Adrenal gland (tissue), 12 donors: ENCODE results near the gene HJURP. TPM values are rescaled to one million over a fixed set of nuclear protein-coding genes. Genes with fewer than 3 reads are reported as not detected.
A peak's percentile ranks its signal among the peaks of the same experiment; 100 is the strongest.

Experiments
- DNase-seq, 7 donors: peaks; one replicate each; pipeline ENCODE4 v3.0.0-alpha.2; 2019 to 2020
- H3K27ac ChIP-seq, 5 donors: fragments of 200-600 bp; sonication (generic) in 4 of 5; 1 replicate in 3 of 5; 2 replicates in 2 of 5; pipeline versions ENCODE4 v1.5.1 to v1.8.0; 2016 to 2020; ENCODE audit warnings: mild to moderate bottlenecking in 1 of 5
- H3K27me3 ChIP-seq: fragments of 200-600 bp; 2 replicates; pipeline ENCODE4 v1.8.0; 2021
- H3K36me3 ChIP-seq, 2 donors: fragments of 200-600 bp; replicated peaks in 1 of 2; 1 replicate in 1 of 2; 2 replicates in 1 of 2; pipeline versions ENCODE4 v1.5.1 to v1.8.0; 2018 to 2022
- H3K4me1 ChIP-seq, 2 donors: fragments of 200-600 bp; replicated peaks in 1 of 2; 1 replicate in 1 of 2; 2 replicates in 1 of 2; pipeline versions ENCODE4 v1.5.1 to v1.8.0; 2018 to 2021
- H3K4me3 ChIP-seq, 4 donors: fragments of 200-600 bp; sonication (generic) in 3 of 4; one replicate each; pipeline ENCODE4 v1.5.1; 2016 to 2018
- H3K9me3 ChIP-seq, 3 donors: fragments of 200-600 bp; sonication (generic) in 1 of 3; replicated peaks in 1 of 3; 1 replicate in 2 of 3; 2 replicates in 1 of 3; pipeline versions ENCODE4 v1.5.1 to v1.8.0; 2016 to 2021
- CTCF ChIP-seq, 6 experiments: fragments of 450-650 bp in 4 of 6; fragments of 200-600 bp in 2 of 6; sonication (generic) in 1 of 6; IDR thresholded peaks; 1 replicate in 5 of 6; 2 replicates in 1 of 6; pipeline versions ENCODE4 v1.5.1 to v1.8.0; 2016 to 2021; ENCODE audit warnings: antibody characterized with exemption in 6 of 6, mild to moderate bottlenecking in 2 of 6, moderate library complexity in 1 of 6
- POLR2A ChIP-seq, 2 donors: fragments of 450-650 bp; IDR thresholded peaks; one replicate each; pipeline ENCODE4 v1.6.1; 2017; ENCODE audit warnings: antibody characterized with exemption in 2 of 2, mild to moderate bottlenecking in 2 of 2, moderate library complexity in 1 of 2
- WGBS, 4 donors: extraction: QIAGEN DNeasy Blood & Tissue Kit in 2 of 4; methylation state at CpG; one replicate each; pipeline versions ENCODE4 v1.1.5 to v1.1.7; 2013 to 2017; 5-methylcytosine and 5-hydroxymethylcytosine counted together
- intact Hi-C, 2 donors: fragments of 100-400 bp; cut with DNase I; formaldehyde crosslinking; loops; one replicate each; pipeline versions ENCODE4 v1.14.1 to v1.15.0; 2022 to 2023
- polyA plus RNA-seq, 3 donors: library from polyadenylated mRNA; stranded (reverse); fragments of 200-250 nt in 2 of 3; fragments of 350-450 nt in 1 of 3; fragmentation: Illumina TruSeq in 1 of 3; extraction: RNeasy Lipid Tissue Mini Kit (QIAGEN cat#74804) in 1 of 3; gene quantifications; one replicate each; pipeline ENCODE4 v1.2.3, GENCODE V29; 2013 to 2014
- total RNA-seq, 9 donors: library from RNA; depleted of rRNA in 4 of 9; stranded (reverse); fragments of >200 nt in 4 of 9; fragments of 120-200 nt in 1 of 9; fragmentation: NEBNext Ultra II Directional in 1 of 9; extraction: Animal tissue kit (Norgen Biotek cat#: 25700) in 1 of 9; gene quantifications; one replicate each; pipeline versions ENCODE4 v1.1.0 to v1.2.4, GENCODE V29; 2013 to 2023
- donor health status: healthy with polysubstance abuse.
- donor health status: Bipolar disorder and iron deficiency.
- donor health status: DM: yes; HTN: yes; CAD: no.
- donor health status: DM: no; HTN: no; CAD: no.
- donor health status: DM: no; HTN: no; CAD: no.
- donor health status: DM: yes; HTN: yes; CAD: no.

The HJURP gene
- total and polyA plus RNA-seq, 12 donors = 0.28 to 7.5 (median 1.6) TPM

GRCh38 chr2:233821196-233821595, 33.1 kb downstream of the HJURP start:
- DNase-seq = no peak
- WGBS, 4 donors = 83 to 95% (median 89%) methylated on average over 3 of the region's 3 CpGs
- TF ChIP-seq CTCF (IDR thresholded peaks at IDR 0.05) (no peak), POLR2A (IDR thresholded peaks at IDR 0.05) (no peak)

GRCh38 chr2:233820774-233821105, 33.6 kb downstream of the HJURP start:
- no peaks in the 10 kb centered on the region for H3K4me1 ChIP-seq
- no peaks in the 10 kb centered on the region for H3K9me3 ChIP-seq
- intact Hi-C loops = no loop called here
- no peak overlapping the region for H3K27ac ChIP-seq
- H3K36me3 ChIP-seq = no peaks in the 10 kb centered on the region
- TF ChIP-seq CTCF (IDR thresholded peaks at IDR 0.05) (no peak), POLR2A (IDR thresholded peaks at IDR 0.05) (no peak)
- WGBS, 4 donors = 81 to 87% (median 83%) methylated on average over 3 to 6 of the region's 6 CpGs
- no peak overlapping the region for H3K4me3 ChIP-seq
- H3K27me3 ChIP-seq = no peaks in the 10 kb centered on the region
- DNase-seq = peak in 1 of 7 donors; percentile 8

More at GRCh38 chr2:233821196-233821595, 33.1 kb downstream of the HJURP start:
- no peaks in the 10 kb centered on the region for H3K36me3 ChIP-seq
- no peak overlapping the region for H3K27ac ChIP-seq
- no peaks in the 10 kb centered on the region for H3K4me1 ChIP-seq
- H3K4me3 ChIP-seq = no peak overlapping the region
- no peaks in the 10 kb centered on the region for H3K9me3 ChIP-seq
- intact Hi-C loops = no loop called here
- no peaks in the 10 kb centered on the region for H3K27me3 ChIP-seq

- Histone ChIP-seq H3K27ac (no peak overlapping the region), H3K27me3 (no peaks in the 10 kb centered on the region), H3K4me1 (no peaks in the 10 kb centered on the region), H3K4me3 (no peak overlapping the region), H3K9me3 (no peaks in the 10 kb centered on the region), H3K36me3 (no peaks in the 10 kb centered on the region)
- 80 to 84% (median 82%) methylated on average over 7 to 18 of the region's 18 CpGs for WGBS, 4 donors
- DNase-seq = peak in 1 of 7 donors; percentile 8
- TF ChIP-seq CTCF (IDR thresholded peaks at IDR 0.05) = no peak
- no peak for TF ChIP-seq POLR2A (IDR thresholded peaks at IDR 0.05)
- intact Hi-C loops = no loop called here
These were observed 34.2 kb downstream of the HJURP start for GRCh38 chr2:233819884-233820773.

- intact Hi-C loops = no loop called here
- H3K4me1 ChIP-seq = no peaks in the 10 kb centered on the region
- TF ChIP-seq CTCF (IDR thresholded peaks at IDR 0.05) (no peak), POLR2A (IDR thresholded peaks at IDR 0.05) (no peak)
- WGBS, 4 donors = 70 to 77% (median 75%) methylated on average over 9 to 17 of the region's 17 CpGs
- H3K27ac ChIP-seq = no peak overlapping the region
- peak in 1 of 7 donors; percentile 3 for DNase-seq
- H3K27me3 ChIP-seq = no peaks in the 10 kb centered on the region
- no peaks in the 10 kb centered on the region for H3K9me3 ChIP-seq
- no peaks in the 10 kb centered on the region for H3K36me3 ChIP-seq
- no peak overlapping the region for H3K4me3 ChIP-seq
These were observed 35.4 kb downstream of the HJURP start for GRCh38 chr2:233818639-233819621.
